HepG2 (cell line): ENCODE measurements around the gene ARSB. TPM values are rescaled to one million over a fixed set of nuclear protein-coding genes. Genes with fewer than 3 reads are reported as not detected.

Source experiments
- CC2D1A ChIP-seq: sonication (generic); formaldehyde crosslinking; IDR thresholded peaks from 2 replicates; pipeline ENCODE4 v1.8.1; 2023; ENCODE audit warnings: mild to moderate bottlenecking, missing genetic modification reagents
- FOXA3 ChIP-seq: IDR thresholded peaks from 2 replicates; pipeline ENCODE4 v1.6.1; 2016; ENCODE audit warnings: missing genetic modification reagents, missing compliant biosample characterization
- GFI1 ChIP-seq: sonication (generic); formaldehyde crosslinking; IDR thresholded peaks from 2 replicates; pipeline ENCODE4 v1.5.0; 2020; ENCODE audit warnings: missing genetic modification reagents, mild to moderate bottlenecking, borderline replicate concordance
- KLF16 ChIP-seq, 2 experiments: sonication (generic) in 1 of 2; formaldehyde crosslinking in 1 of 2; IDR thresholded peaks; 2 replicates each; pipeline versions ENCODE4 v1.6.1 to v1.8.0; 2016 to 2023; ENCODE audit warnings: missing genetic modification reagents in 2 of 2, missing compliant biosample characterization in 1 of 2
- MAFG ChIP-seq: sonication (generic); formaldehyde crosslinking; IDR thresholded peaks from 2 replicates; pipeline ENCODE4 v1.5.1; 2020; ENCODE audit warnings: mild to moderate bottlenecking, missing genetic modification reagents
- PCBP2 ChIP-seq: fragments of 200-400 bp; formaldehyde crosslinking; optimal IDR thresholded peaks from 2 replicates; pipeline ENCODE3; 2018; ENCODE audit warnings: low read length, low read depth; ENCODE audit not compliant: poor library complexity, severe bottlenecking
- SMAD1 ChIP-seq: sonication (generic); formaldehyde crosslinking; IDR thresholded peaks from 2 replicates; pipeline ENCODE4 v1.4.0; 2020; ENCODE audit warnings: missing genetic modification reagents, low read depth, mild to moderate bottlenecking, borderline replicate concordance
- STAG1 ChIP-seq: sonication (generic); formaldehyde crosslinking; IDR thresholded peaks from 2 replicates; pipeline ENCODE4 v1.4.0; 2020; ENCODE audit warnings: missing genetic modification reagents
- TCF12 ChIP-seq, 2 experiments: fragments of 450-650 bp in 1 of 2; sonication (generic) in 1 of 2; formaldehyde crosslinking in 1 of 2; IDR thresholded peaks; 2 replicates each; pipeline versions ENCODE4 v1.6.1 to v1.8.0; 2017 to 2022; ENCODE audit warnings: antibody characterized with exemption in 1 of 2, mild to moderate bottlenecking in 1 of 2, missing genetic modification reagents in 1 of 2, moderate library complexity in 1 of 2
- ZFP36 ChIP-seq: fragments of 150-350 bp; IDR thresholded peaks from 2 replicates; pipeline ENCODE4 v1.6.1; 2018; ENCODE audit warnings: borderline replicate concordance, low read length, low read depth; ENCODE audit not compliant: partially characterized antibody
- ZNF292 ChIP-seq: sonication (generic); formaldehyde crosslinking; IDR thresholded peaks from 2 replicates; pipeline ENCODE4 v1.8.1; 2022; ENCODE audit warnings: mild to moderate bottlenecking, low read depth, missing genetic modification reagents, borderline replicate concordance
- ZNF619 ChIP-seq: sonication (generic); formaldehyde crosslinking; IDR thresholded peaks from 2 replicates; pipeline ENCODE4 v1.4.0; 2020; ENCODE audit warnings: mild to moderate bottlenecking, missing genetic modification reagents
- polyA plus RNA-seq, 8 experiments: library from polyadenylated mRNA; depleted of rRNA in 3 of 8; stranded (reverse) in 7 of 8; unstranded in 1 of 8; fragments of >200 nt; fragmentation: Illumina TruSeq in 4 of 8; extraction: Trizol in 4 of 8; gene quantifications; 2 replicates each; pipeline versions ENCODE4 v1.2.1 to v1.2.3, GENCODE V29; 2011 to 2016; ENCODE audit warnings: low read depth in 4 of 8, missing spikeins in 1 of 8, mixed read lengths in 1 of 8; ENCODE audit not compliant: insufficient read depth in 1 of 8
- total RNA-seq, 5 experiments: library from RNA; depleted of rRNA; stranded (reverse); fragments of >200 nt; fragmentation: Illumina TruSeq; extraction: Trizol; gene quantifications; 2 replicates each; pipeline ENCODE4 v1.2.3, GENCODE V29; 2016; ENCODE audit warnings: low read depth in 1 of 5
- TF ChIP-seq, protein P1 (sequence below): sonication (generic); formaldehyde crosslinking; IDR thresholded peaks from 2 replicates; pipeline ENCODE4 v1.8.0; 2022; ENCODE audit warnings: missing genetic modification reagents, mild to moderate bottlenecking, inconsistent platforms, borderline replicate concordance
- TF ChIP-seq, protein P2 (sequence below): sonication (generic); formaldehyde crosslinking; IDR thresholded peaks from 2 replicates; pipeline ENCODE4 v1.8.1; 2023; ENCODE audit warnings: mild to moderate bottlenecking, missing genetic modification reagents
- TF ChIP-seq, protein P3 (sequence below): IDR thresholded peaks from 2 replicates; pipeline ENCODE4 v1.6.1; 2016; ENCODE audit warnings: missing genetic modification reagents, missing compliant biosample characterization
- TF ChIP-seq, protein P4 (sequence below): sonication (generic); formaldehyde crosslinking; IDR thresholded peaks from 2 replicates; pipeline ENCODE4 v1.4.0; 2020; ENCODE audit warnings: missing genetic modification reagents
- TF ChIP-seq, protein P5 (sequence below): IDR thresholded peaks from 2 replicates; pipeline ENCODE4 v1.6.1; 2016; ENCODE audit warnings: low read depth

Gene ARSB
- total and polyA plus RNA-seq, 2 of the 13 experiments (the other 11 are each of a cell fraction or from before 2014, with no cell fraction given): 52.6 to 66.4 TPM

DNA sequence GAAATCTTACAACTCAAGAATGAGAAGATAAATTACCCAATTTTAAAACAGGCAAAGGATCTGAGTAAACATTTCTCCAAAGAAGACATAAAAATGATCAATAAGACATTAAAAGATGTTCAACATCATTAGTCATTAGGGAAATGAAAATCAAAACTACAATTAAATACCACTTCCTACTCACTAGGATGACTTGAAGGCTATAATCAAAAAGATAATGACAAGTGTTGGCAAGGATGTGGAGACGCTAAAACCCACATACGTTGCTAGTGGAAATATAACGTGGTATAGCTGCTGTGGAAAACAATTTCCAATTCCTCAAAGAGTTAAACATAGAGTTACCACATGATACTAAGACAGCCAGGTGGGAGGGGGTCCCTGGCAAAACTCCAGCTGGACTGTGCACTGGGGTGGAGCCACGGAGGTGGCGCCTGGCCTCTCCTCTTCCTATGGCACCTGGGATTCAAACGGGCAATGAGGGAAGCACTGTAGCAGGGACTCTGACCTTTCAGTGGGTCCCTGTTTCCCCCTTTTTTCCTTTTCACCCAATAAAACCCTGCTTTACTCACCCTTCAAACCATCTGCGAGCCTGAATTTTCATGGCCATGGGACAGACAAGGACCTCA, 5.9 kb downstream of the ARSB start (continued):
- TF ChIP-seq, protein P1, sequence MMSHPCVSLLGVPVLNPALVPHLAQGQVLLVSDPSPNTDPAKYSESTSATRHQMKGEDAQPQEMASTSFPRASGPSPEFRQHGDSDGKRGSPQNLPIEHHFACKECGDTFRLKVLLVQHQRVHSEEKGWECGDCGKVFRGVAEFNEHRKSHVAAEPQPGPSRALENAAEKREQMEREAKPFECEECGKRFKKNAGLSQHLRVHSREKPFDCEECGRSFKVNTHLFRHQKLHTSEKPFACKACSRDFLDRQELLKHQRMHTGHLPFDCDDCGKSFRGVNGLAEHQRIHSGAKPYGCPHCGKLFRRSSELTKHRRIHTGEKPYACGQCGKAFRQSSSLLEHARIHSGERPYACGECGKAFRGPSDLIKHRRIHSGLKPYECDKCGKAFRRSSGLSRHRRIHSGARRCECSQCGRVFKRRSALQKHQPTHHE (CRISPR knock-in tag): no peak
- TF ChIP-seq ZFP36: no peak
- TF ChIP-seq, protein P2, sequence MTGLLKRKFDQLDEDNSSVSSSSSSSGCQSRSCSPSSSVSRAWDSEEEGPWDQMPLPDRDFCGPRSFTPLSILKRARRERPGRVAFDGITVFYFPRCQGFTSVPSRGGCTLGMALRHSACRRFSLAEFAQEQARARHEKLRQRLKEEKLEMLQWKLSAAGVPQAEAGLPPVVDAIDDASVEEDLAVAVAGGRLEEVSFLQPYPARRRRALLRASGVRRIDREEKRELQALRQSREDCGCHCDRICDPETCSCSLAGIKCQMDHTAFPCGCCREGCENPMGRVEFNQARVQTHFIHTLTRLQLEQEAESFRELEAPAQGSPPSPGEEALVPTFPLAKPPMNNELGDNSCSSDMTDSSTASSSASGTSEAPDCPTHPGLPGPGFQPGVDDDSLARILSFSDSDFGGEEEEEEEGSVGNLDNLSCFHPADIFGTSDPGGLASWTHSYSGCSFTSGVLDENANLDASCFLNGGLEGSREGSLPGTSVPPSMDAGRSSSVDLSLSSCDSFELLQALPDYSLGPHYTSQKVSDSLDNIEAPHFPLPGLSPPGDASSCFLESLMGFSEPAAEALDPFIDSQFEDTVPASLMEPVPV: no peak
- TF ChIP-seq MAFG: no peak
- TF ChIP-seq KLF16 (CRISPR knock-in tag; IDR thresholded peaks at IDR 0.05): no peak; a peak in 1 of 4 replicates
- TF ChIP-seq TCF12 (IDR thresholded peaks at IDR 0.05): no peak
- TF ChIP-seq TCF12 (CRISPR knock-in tag; IDR thresholded peaks at IDR 0.05): no peak
- no peak for TF ChIP-seq ZNF292 (CRISPR knock-in tag)
- no peak for TF ChIP-seq SMAD1 (CRISPR knock-in tag)
- TF ChIP-seq FOXA3 (CRISPR knock-in tag): peak; percentile 23; the same call in 1 of the 2 replicates
- TF ChIP-seq GFI1 (CRISPR knock-in tag): no peak
- TF ChIP-seq ZNF619: no peak
- TF ChIP-seq PCBP2: no peak
- no peak for TF ChIP-seq CC2D1A (CRISPR knock-in tag)
- TF ChIP-seq, protein P3, sequence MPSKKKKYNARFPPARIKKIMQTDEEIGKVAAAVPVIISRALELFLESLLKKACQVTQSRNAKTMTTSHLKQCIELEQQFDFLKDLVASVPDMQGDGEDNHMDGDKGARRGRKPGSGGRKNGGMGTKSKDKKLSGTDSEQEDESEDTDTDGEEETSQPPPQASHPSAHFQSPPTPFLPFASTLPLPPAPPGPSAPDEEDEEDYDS: no peak
- TF ChIP-seq, protein P4, sequence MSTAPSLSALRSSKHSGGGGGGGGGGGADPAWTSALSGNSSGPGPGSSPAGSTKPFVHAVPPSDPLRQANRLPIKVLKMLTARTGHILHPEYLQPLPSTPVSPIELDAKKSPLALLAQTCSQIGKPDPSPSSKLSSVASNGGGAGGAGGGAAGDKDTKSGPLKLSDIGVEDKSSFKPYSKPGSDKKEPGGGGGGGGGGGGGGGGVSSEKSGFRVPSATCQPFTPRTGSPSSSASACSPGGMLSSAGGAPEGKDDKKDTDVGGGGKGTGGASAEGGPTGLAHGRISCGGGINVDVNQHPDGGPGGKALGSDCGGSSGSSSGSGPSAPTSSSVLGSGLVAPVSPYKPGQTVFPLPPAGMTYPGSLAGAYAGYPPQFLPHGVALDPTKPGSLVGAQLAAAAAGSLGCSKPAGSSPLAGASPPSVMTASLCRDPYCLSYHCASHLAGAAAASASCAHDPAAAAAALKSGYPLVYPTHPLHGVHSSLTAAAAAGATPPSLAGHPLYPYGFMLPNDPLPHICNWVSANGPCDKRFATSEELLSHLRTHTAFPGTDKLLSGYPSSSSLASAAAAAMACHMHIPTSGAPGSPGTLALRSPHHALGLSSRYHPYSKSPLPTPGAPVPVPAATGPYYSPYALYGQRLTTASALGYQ (CRISPR knock-in tag): 0 out of 2 replicates have a peak, but pooled peaks have one; percentile 29
- no peak for TF ChIP-seq STAG1 (CRISPR knock-in tag)
- TF ChIP-seq, protein P5, sequence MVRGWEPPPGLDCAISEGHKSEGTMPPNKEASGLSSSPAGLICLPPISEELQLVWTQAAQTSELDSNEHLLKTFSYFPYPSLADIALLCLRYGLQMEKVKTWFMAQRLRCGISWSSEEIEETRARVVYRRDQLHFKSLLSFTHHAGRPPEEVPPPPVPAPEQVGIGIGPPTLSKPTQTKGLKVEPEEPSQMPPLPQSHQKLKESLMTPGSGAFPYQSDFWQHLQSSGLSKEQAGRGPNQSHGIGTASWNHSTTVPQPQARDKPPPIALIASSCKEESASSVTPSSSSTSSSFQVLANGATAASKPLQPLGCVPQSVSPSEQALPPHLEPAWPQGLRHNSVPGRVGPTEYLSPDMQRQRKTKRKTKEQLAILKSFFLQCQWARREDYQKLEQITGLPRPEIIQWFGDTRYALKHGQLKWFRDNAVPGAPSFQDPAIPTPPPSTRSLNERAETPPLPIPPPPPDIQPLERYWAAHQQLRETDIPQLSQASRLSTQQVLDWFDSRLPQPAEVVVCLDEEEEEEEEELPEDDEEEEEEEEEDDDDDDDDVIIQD (CRISPR knock-in tag): peak; percentile 74; the same call in 1 of the 2 replicates
